Gastroesophageal sphincter (tissue), 3 donors: ENCODE results near the gene ACAA2.

ENCODE experiments used
- CTCF ChIP-seq, 4 experiments: fragments of 200-600 bp in 2 of 4; fragments of 450-650 bp in 2 of 4; sonication (generic) in 1 of 4; IDR thresholded peaks; one replicate each; pipeline ENCODE4 v1.5.1; 2017 to 2019; ENCODE audit warnings: antibody characterized with exemption in 4 of 4, mild to moderate bottlenecking in 2 of 4, moderate library complexity in 2 of 4
- POLR2AphosphoS5 ChIP-seq: sonication (generic); formaldehyde crosslinking; IDR thresholded peaks from one replicate; pipeline ENCODE4 v1.6.1; 2017; ENCODE audit warnings: antibody characterized with exemption

DNA sequence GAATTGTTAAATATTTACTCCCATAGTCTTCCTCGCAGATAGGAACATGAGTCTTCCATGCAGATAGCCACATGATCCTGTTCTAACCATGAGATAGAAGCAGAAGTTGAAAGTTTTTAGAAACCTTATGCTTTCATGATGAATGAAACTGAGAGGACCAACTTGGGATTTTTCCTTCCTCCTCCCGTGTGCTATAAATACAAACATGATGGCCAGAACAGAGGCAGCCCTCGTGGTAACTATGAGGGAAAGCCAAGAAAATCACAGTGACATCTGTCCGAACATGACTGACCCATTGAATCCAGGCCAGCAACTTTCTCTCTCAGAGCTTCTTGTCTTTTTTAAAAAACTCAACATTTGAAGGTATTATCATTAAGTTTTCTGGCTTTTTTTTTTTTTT is 78.5 kb downstream of the ACAA2 start:
- TF ChIP-seq POLR2AphosphoS5 (no peak), CTCF (IDR thresholded peaks at IDR 0.05) (no peak)
